GM10248 (cell line): ENCODE results near the gene NUBP2.

Experiments
- CTCF ChIA-PET: fragments of 300-600 bp; sonication (Branson Sonifier 250); formaldehyde crosslinking; extraction: SDS; loops from one replicate; lab custom pipeline; 2021; ENCODE audit warnings: antibody characterized with exemption; lab: Yijun Ruan, JAX
- POLR2A ChIA-PET: fragments of 350-650 bp; sonication (Branson Sonifier 250); formaldehyde crosslinking; extraction: SDS; loops from one replicate; lab custom pipeline; 2020; ENCODE audit warnings: antibody characterized with exemption; lab: Yijun Ruan, JAX
- DNase-seq: peaks from one replicate; pipeline ENCODE4 v3.0.0; 2012; ENCODE audit errors: extremely low spot score
- TF ChIP-seq, protein P1 (sequence below): IDR thresholded peaks from 2 replicates; pipeline ENCODE4 v1.5.1; 2012; ENCODE audit warnings: mild to moderate bottlenecking, low read depth; ENCODE audit errors: extremely low read depth, missing control alignments, control extremely low read depth

The NUBP2 gene

DNA sequence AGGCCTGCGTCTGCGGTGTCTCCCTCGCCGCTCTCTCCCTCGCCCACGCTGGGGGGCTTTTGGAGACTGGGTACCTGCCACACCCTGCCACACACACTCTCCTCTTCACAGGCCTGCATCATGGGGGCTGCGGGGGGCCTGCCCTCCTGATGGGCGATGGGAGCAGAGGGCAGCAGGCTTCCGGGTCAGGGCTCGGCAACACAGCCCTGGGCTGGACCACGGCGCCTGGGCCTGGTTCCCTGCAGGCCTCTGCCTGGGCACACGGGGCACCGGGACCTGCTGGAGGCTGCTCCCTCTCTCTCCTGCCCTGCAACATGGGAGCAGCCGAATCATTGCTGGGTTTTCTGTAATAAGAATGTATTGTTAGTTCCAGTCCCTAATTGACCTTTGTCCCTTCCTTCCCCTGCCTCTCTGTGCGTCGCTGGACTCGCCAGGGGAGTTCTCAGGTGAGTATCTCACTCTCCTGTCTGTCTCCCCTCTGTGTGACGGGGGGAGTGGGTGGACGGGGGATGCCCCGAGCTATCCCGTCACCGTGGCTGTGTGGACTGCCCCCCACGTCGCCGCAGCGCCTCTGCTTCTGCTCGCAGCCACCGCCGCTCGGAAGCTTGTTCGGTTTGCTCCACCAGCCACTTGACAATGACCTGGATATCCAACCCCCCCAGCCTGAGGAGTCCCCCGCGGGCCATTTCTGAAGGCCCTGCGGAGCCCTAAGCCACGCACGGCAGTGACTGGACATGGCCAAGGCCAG, 24.9 kb upstream of the NUBP2 start:
- TF ChIP-seq, protein P1, sequence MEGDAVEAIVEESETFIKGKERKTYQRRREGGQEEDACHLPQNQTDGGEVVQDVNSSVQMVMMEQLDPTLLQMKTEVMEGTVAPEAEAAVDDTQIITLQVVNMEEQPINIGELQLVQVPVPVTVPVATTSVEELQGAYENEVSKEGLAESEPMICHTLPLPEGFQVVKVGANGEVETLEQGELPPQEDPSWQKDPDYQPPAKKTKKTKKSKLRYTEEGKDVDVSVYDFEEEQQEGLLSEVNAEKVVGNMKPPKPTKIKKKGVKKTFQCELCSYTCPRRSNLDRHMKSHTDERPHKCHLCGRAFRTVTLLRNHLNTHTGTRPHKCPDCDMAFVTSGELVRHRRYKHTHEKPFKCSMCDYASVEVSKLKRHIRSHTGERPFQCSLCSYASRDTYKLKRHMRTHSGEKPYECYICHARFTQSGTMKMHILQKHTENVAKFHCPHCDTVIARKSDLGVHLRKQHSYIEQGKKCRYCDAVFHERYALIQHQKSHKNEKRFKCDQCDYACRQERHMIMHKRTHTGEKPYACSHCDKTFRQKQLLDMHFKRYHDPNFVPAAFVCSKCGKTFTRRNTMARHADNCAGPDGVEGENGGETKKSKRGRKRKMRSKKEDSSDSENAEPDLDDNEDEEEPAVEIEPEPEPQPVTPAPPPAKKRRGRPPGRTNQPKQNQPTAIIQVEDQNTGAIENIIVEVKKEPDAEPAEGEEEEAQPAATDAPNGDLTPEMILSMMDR, result no peak
- CTCF ChIA-PET, result no interaction called here
- DNase-seq, result no peak
- POLR2A ChIA-PET, result no interaction called here

DNA sequence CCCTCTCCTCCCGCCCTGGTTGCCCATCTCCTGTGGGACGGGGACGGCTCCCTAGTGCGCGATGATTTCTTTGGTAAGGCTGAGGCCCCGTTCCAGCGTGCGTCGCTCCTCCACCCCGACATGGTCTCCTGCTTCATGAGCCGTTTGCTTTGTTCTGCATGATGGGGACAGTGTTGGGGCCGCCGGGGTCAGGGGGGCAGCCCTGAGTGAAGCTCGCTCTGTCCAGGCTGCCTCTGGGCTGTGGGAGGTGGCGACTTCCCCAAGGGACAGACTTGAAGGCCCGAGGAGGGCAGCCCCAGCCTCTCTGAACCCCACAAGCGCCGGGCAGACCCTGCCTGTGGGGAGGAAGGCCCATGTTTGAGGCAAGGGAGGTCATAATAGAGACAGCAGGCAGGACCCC, 23.8 kb upstream of the NUBP2 start:
- CTCF ChIA-PET, result no interaction called here
- TF ChIP-seq, protein P1, result no peak
- DNase-seq, result no peak
- POLR2A ChIA-PET, result no interaction called here

DNA sequence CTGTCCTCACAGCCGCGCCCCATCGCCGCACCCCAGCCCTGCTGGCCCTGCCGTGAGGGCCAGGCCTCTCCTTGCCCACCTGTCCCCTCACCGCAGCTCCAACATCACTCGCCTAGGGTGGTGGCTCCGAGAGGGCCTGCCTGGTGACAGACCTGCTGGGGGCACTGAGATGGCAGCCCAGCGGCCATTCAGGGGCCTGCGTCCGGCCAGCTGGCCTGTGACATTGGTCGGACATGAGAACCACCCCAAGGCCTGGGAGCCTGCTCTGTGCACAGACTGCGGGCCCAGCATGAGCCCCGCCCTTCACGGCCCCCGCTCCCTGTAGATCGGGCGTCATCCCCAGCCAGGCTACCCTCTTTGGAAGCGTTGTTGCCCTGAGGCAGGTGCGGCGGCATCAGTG, 23.2 kb upstream of the NUBP2 start:
- TF ChIP-seq, protein P1, result no peak
- POLR2A ChIA-PET, result no interaction called here
- CTCF ChIA-PET, result no interaction called here
- DNase-seq, result no peak

DNA sequence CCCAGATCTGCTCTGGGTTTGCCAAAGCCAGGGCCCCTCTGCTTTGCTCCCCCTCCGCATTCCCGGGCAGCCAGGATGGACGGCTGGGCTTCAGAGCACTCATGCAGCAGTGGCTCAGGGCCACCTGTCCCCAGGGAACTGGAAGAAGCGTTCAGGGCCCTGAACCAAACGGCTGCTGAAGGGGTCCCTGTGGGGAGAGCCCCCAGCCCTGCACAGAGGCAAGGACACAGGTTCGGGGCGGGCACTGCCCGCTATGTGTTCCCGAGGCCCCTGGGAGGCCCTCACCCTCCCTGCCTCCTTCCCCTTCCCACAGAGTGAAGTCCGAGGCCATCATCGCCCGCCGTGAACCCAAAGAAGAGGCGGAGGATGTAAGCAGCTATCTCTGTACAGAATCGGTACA, 21.8 kb upstream of the NUBP2 start:
- ChIA-PET CTCF (interaction anchor here (1.3 kb wide), 1 partner anchor 37 kb away, joined by 3 read pairs; no protein-coding TSS in a partner anchor), POLR2A (no interaction called here)
- TF ChIP-seq, protein P1, result no peak
- no peak for DNase-seq

DNA sequence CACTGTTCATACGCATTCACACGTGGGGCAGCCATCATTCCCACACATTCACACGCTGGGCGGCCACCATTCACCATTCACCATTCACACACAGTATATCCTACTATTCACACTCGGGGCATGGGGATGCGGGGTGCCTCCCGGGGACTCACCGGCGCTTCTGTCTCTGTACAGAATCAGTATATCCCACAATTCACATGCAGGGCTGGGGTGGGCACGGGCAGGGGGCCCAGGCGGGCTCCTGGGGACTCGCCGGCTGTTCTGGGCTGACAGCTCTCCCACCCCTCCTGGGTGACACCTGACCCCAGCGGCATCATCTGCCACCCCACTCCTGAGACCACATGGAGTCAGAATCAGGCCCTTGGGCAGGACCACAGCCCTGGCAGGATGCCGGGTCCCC, 21.0 kb upstream of the NUBP2 start:
- no peak for DNase-seq
- ChIA-PET CTCF (no interaction called here), POLR2A (no interaction called here)
- TF ChIP-seq, protein P1, result no peak

DNA sequence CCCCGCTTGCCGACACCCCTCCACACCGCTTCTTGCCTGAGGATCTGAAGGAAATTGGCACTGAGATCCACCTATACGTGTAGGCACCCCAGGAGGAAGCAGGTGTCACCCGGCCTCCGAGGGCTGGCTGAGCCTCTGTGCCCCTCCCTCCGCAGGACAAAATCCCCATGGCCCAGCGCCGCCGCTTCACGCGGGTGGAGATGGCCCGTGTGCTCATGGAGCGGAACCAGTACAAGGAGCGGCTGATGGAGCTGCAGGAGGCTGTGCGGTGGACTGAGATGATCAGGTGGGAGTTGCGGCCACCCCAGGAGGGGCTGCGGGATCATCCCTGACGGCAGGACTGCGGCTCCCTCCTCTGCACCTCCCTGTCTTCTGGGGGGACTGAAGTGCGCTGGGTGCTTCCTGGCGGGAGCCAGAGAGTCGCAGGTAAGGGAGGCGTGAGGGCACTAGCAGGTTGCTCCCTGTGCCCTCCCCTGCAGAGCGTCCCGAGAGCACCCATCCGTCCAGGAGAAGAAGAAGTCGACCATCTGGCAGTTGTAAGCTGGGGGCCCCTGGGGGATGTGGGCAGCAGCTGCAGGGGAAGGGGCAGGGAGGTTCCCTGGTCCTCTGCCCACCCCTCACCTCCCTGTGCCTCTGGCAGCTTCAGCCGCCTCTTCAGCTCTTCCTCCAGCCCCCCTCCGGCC, 20.4 kb upstream of the NUBP2 start:
- TF ChIP-seq, protein P1, result no peak
- CTCF ChIA-PET, result no interaction called here
- no peak for DNase-seq
- POLR2A ChIA-PET, result no interaction called here
